C4-2B (cell line): Measurements from ENCODE around the gene PLA1A.

Experiments used
- H3K27ac ChIP-seq: fragments of 450-650 bp; 2 replicates; pipeline ENCODE4 v1.5.1; 2017
- ZFX ChIP-seq: fragments of 450-650 bp; IDR thresholded peaks from 2 replicates; pipeline ENCODE4 v1.6.1; 2017
- TF ChIP-seq, protein P1 (sequence below): fragments of 450-650 bp; conservative IDR thresholded peaks from 2 replicates; pipeline ENCODE4 v1.5.1; 2017; ENCODE audit warnings: mild to moderate bottlenecking

PLA1A gene

GRCh38 chr3:119582178-119582577, 15.5 kb upstream of the PLA1A start:
- TF ChIP-seq, protein P1, sequence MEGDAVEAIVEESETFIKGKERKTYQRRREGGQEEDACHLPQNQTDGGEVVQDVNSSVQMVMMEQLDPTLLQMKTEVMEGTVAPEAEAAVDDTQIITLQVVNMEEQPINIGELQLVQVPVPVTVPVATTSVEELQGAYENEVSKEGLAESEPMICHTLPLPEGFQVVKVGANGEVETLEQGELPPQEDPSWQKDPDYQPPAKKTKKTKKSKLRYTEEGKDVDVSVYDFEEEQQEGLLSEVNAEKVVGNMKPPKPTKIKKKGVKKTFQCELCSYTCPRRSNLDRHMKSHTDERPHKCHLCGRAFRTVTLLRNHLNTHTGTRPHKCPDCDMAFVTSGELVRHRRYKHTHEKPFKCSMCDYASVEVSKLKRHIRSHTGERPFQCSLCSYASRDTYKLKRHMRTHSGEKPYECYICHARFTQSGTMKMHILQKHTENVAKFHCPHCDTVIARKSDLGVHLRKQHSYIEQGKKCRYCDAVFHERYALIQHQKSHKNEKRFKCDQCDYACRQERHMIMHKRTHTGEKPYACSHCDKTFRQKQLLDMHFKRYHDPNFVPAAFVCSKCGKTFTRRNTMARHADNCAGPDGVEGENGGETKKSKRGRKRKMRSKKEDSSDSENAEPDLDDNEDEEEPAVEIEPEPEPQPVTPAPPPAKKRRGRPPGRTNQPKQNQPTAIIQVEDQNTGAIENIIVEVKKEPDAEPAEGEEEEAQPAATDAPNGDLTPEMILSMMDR: no peak
- TF ChIP-seq ZFX: no peak
- H3K27ac ChIP-seq: no peak overlapping the region

GRCh38 chr3:119585208-119585607, 12.5 kb upstream of the PLA1A start:
- H3K27ac ChIP-seq: no peak overlapping the region
- TF ChIP-seq, protein P1: no peak
- TF ChIP-seq ZFX: no peak

- TF ChIP-seq, protein P1: no peak
- no peak for TF ChIP-seq ZFX
- H3K27ac ChIP-seq: no peak overlapping the region
Measured at GRCh38 chr3:119585856-119586570, 11.7 kb upstream of the PLA1A start.

- H3K27ac ChIP-seq: no peak overlapping the region
- TF ChIP-seq ZFX: no peak
- TF ChIP-seq, protein P1: no peak
Measured at GRCh38 chr3:119586733-119587172, 10.9 kb upstream of the PLA1A start.

GRCh38 chr3:119588112-119588511, 9.6 kb upstream of the PLA1A start:
- no peak for TF ChIP-seq ZFX
- TF ChIP-seq, protein P1: no peak
- H3K27ac ChIP-seq: no peak overlapping the region; the same call in 1 of the 2 replicates

- TF ChIP-seq ZFX: no peak
- TF ChIP-seq, protein P1: no peak
- H3K27ac ChIP-seq: no peak overlapping the region
Measured at GRCh38 chr3:119589102-119589773, 8.4 kb upstream of the PLA1A start.

- TF ChIP-seq, protein P1: no peak
- TF ChIP-seq ZFX: no peak
- no peak overlapping the region for H3K27ac ChIP-seq
Measured at GRCh38 chr3:119590706-119591105, 7.0 kb upstream of the PLA1A start.
